ENCODE measurements around the gene CBX4. TPM values are rescaled to one million over a fixed set of nuclear protein-coding genes. Genes with fewer than 3 reads are reported as not detected.

Gene CBX4
- total and polyA plus RNA-seq, 3 donors from 2014 or later, result 11.5 to 35.9 (median 23.5) TPM

- no peaks in the 10 kb centered on the region for H3K36me3 ChIP-seq (ENCODE audit: low read depth, missing control alignments)
- no peaks in the 10 kb centered on the region for H3K9me3 ChIP-seq
- no peak overlapping the region for H3K4me3 ChIP-seq
- peaks cover under 1% of the 10 kb centered on the region for H3K4me1 ChIP-seq
- WGBS, 2 donors, result 92 to 94% methylated on average over 18 of the region's 18 CpGs
- no peaks in the 10 kb centered on the region for H3K27me3 ChIP-seq
- no peak overlapping the region for H3K27ac ChIP-seq
- TF ChIP-seq CTCF (IDR thresholded peaks at IDR 0.05) (no peak), POLR2A (IDR thresholded peaks at IDR 0.05) (no peak)
- DNase-seq, result no peak
- intact Hi-C loops (cut with DNase I; ENCODE audit: low total_unique reads), result no loop called here
Measured at GRCh38 chr17:79850571-79851460, 11.6 kb upstream of the CBX4 start.

GRCh38 chr17:79849953-79850352 lies 10.7 kb upstream of the CBX4 start:
- Histone ChIP-seq H3K4me3 (no peak overlapping the region), H3K27me3 (no peaks in the 10 kb centered on the region), H3K27ac (no peak overlapping the region), H3K36me3 (ENCODE audit: low read depth, missing control alignments) (no peaks in the 10 kb centered on the region), H3K4me1 (peaks cover 9% of the 10 kb centered on the region), H3K9me3 (no peaks in the 10 kb centered on the region)
- no peak for TF ChIP-seq CTCF (IDR thresholded peaks at IDR 0.05)
- no peak for TF ChIP-seq POLR2A (IDR thresholded peaks at IDR 0.05)
- WGBS, 2 donors, result 83 to 85% methylated on average over 8 of the region's 8 CpGs
- no peak for DNase-seq
- intact Hi-C loops (cut with DNase I; ENCODE audit: low total_unique reads), result no loop called here

GRCh38 chr17:79848370-79848766 lies 9.1 kb upstream of the CBX4 start:
- 81 to 84% methylated on average over 8 of the region's 8 CpGs for WGBS, 2 donors

GRCh38 chr17:79847698-79848369 lies 8.6 kb upstream of the CBX4 start:
- intact Hi-C loops (cut with DNase I; ENCODE audit: low total_unique reads), result no loop called here
- DNase-seq, result no peak
- TF ChIP-seq POLR2A (IDR thresholded peaks at IDR 0.05) (no peak), CTCF (IDR thresholded peaks at IDR 0.05) (no peak)
- H3K36me3 ChIP-seq (ENCODE audit: low read depth, missing control alignments), result no peaks in the 10 kb centered on the region
- peaks cover 16% of the 10 kb centered on the region for H3K4me1 ChIP-seq
- no peak overlapping the region for H3K4me3 ChIP-seq
- H3K27me3 ChIP-seq, result peaks cover 1% of the 10 kb centered on the region
- no peak overlapping the region for H3K27ac ChIP-seq
- 86 to 95% methylated on average over 12 of the region's 12 CpGs for WGBS, 2 donors
- H3K9me3 ChIP-seq, result no peaks in the 10 kb centered on the region

More at GRCh38 chr17:79848370-79848766, 9.1 kb upstream of the CBX4 start:
- DNase-seq, result no peak
- Histone ChIP-seq H3K27ac (no peak overlapping the region), H3K4me3 (no peak overlapping the region), H3K27me3 (no peaks in the 10 kb centered on the region), H3K9me3 (no peaks in the 10 kb centered on the region), H3K36me3 (ENCODE audit: low read depth, missing control alignments) (no peaks in the 10 kb centered on the region), H3K4me1 (peaks cover 16% of the 10 kb centered on the region)
- intact Hi-C loops (cut with DNase I; ENCODE audit: low total_unique reads), result no loop called here
- TF ChIP-seq CTCF (IDR thresholded peaks at IDR 0.05) (no peak), POLR2A (IDR thresholded peaks at IDR 0.05) (no peak)
